HL-60 (cell line): Measurements from ENCODE around the gene PLCD4.

Experiments used
- CTCF ChIP-seq: IDR thresholded peaks from one replicate; pipeline ENCODE4 v1.5.1; 2011; ENCODE audit warnings: low read length, control low read depth, inconsistent platforms; ENCODE audit not compliant: insufficient read depth
- GABPA ChIP-seq: IDR thresholded peaks from 2 replicates; pipeline ENCODE4 v1.6.1; 2012; ENCODE audit warnings: low read depth
- POLR2AphosphoS5 ChIP-seq: IDR thresholded peaks from 2 replicates; pipeline ENCODE4 v1.6.1; 2012; ENCODE audit warnings: low read depth
- REST ChIP-seq: IDR thresholded peaks from 2 replicates; pipeline ENCODE4 v1.6.1; 2012; ENCODE audit warnings: low read depth; ENCODE audit not compliant: insufficient replicate concordance
- SPI1 ChIP-seq: IDR thresholded peaks from 2 replicates; pipeline ENCODE4 v1.6.1; 2012; ENCODE audit warnings: low read depth, mild to moderate bottlenecking, borderline replicate concordance

GRCh38 chr2:218618102-218618860, 10.6 kb downstream of the PLCD4 start:
- TF ChIP-seq CTCF (no peak), POLR2AphosphoS5 (no peak), REST (no peak), GABPA (no peak), SPI1 (no peak)
